HUDEP-2 (cell line): Measurements from ENCODE around the gene BEGAIN.

Experiments used
- DNase-seq, 76 experiments: peaks; one replicate each; lab custom pipeline; 2025; ENCODE audit not compliant: unreplicated experiment in 76 of 76; lab: John Stamatoyannopoulos, UW

The BEGAIN gene

GRCh38 chr14:100554696-100555320 is 32.4 kb downstream of the BEGAIN start:
- no peak for DNase-seq

DNA sequence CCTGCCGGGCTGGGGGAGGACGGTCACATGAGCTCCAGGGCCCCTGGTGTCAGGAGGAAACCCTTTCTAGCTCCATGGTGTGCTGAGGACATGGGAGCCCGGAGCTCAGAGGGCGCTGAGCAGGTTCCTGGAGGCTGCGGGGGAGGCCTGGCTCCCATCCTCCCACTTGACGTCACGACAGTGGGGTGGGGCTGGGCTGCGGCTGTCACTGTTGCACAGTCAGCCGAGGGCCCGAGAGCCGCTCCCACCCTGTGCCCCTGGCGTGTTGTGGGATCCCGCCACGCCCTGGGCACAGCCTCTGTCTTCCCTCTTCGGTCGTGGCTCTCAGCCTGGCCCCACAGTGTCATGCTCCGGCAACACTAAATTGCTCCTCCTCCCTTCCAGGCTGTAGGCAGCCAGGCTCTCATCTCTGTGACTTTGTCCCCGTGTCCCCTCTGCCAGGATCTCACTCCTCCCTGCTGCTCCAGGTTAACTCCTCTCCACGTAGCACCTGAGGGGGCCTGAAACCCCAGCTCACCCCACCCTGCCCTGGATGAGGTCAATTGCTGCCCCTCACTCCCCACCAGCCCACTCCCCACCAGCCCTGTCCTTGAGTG is 33.0 kb downstream of the BEGAIN start:
- DNase-seq: peak in 23 of 76 experiments; percentile 3 to 60 (median 19)

DNA sequence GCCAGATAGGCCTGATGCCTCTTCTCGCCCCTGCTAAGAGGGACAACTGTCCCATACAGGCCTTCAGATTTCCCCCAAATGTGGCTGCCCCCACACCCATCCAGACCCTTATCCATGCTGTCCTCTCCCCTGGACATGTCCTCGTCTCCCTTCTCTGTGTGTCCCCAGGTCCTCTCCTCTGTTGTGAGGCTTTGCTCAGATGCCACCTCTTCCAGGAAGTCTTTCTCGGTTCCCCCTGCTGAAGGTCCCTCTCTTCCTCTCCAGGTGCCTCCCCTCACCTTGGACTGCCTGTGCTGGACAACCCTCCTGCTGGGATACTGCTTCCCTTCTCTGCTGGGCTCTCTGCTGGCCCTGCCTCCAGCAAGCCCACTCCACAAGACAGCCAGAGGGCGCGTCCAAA is 33.7 kb downstream of the BEGAIN start:
- no peak for DNase-seq

GRCh38 chr14:100552524-100553125 is 34.6 kb downstream of the BEGAIN start:
- no peak for DNase-seq

- DNase-seq: no peak
Measured at GRCh38 chr14:100551056-100551455, 36.2 kb downstream of the BEGAIN start.

- no peak for DNase-seq
Measured at GRCh38 chr14:100549834-100550625, 37.2 kb downstream of the BEGAIN start.

- DNase-seq: no peak
Measured at GRCh38 chr14:100548939-100549338, 38.3 kb downstream of the BEGAIN start.

DNA sequence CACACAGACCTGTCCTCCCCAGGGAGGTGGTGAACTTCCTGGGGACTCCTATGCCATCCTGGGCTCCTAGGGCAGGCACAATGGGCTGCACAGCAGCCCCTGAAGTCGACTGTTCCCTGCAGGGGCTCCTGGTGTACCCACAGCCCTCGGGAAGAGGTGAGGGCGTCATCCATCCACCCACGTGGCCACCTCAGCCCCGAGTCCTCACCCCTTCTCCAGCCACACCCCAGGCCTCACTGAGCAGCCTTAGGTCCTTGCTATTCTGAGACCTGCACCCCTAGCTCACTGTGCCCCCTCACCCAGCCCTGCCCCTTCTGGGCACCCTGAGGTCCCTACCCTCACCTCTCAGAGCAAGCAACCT is 38.9 kb downstream of the BEGAIN start:
- peak in 1 of 76 experiments; percentile 48 for DNase-seq

- DNase-seq: peak in 71 of 76 experiments; percentile 21 to 83 (median 54)
Measured at GRCh38 chr14:100547633-100548294, 39.5 kb downstream of the BEGAIN start.

- DNase-seq: peak in 19 of 76 experiments; percentile 13 to 44 (median 26)
Measured at GRCh38 chr14:100546051-100546443, 41.2 kb downstream of the BEGAIN start.

DNA sequence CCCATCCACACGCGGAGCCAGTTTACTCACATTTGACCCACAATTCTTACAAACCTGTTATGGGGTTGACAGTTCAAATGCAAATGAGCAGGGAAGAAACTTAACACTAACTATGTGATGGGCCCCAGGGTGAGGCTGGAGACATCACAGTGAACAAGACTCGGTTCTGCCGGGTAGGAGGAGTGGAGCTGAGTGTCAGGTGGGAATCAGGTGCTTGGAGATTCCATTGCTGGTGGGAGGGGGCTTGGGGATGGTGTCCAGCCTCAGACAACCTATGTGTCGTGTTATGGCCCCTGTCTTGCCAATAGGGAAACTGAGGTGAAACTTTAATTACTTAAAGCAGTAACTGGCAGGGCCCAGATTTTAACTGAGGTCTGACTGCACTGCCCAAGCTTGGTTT is 41.9 kb downstream of the BEGAIN start:
- no peak for DNase-seq

DNA sequence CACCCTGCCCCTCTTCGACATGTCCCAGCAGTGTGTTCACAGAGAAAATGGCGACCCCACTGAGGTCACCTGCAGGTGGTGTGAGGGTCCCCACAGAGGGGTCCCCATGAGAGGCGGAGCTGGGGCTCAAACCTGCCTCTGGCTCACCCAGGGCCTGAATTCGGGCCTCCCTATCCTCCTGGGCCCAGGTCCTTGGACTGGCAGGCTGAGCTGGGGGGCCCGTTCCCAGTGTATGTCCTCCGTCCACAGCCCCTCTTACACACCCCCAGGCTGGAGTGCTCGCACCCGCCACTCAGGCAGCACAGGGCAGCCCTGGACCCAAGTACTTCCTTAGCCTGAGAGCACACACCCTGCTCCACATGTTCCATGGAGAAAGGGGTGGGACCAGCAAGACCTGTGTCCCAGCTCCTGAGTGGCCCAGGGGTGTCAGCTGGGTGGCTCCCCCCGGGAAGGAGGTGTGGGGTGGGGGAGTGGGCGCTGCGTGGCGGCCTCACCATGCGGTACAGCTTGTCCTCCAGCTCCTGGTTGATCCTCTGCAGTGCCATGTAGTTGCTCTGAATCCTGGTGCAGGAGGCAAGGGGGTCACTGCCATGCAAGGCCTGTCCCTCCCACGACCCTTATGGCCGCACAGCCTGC is 42.6 kb downstream of the BEGAIN start:
- no peak for DNase-seq

DNA sequence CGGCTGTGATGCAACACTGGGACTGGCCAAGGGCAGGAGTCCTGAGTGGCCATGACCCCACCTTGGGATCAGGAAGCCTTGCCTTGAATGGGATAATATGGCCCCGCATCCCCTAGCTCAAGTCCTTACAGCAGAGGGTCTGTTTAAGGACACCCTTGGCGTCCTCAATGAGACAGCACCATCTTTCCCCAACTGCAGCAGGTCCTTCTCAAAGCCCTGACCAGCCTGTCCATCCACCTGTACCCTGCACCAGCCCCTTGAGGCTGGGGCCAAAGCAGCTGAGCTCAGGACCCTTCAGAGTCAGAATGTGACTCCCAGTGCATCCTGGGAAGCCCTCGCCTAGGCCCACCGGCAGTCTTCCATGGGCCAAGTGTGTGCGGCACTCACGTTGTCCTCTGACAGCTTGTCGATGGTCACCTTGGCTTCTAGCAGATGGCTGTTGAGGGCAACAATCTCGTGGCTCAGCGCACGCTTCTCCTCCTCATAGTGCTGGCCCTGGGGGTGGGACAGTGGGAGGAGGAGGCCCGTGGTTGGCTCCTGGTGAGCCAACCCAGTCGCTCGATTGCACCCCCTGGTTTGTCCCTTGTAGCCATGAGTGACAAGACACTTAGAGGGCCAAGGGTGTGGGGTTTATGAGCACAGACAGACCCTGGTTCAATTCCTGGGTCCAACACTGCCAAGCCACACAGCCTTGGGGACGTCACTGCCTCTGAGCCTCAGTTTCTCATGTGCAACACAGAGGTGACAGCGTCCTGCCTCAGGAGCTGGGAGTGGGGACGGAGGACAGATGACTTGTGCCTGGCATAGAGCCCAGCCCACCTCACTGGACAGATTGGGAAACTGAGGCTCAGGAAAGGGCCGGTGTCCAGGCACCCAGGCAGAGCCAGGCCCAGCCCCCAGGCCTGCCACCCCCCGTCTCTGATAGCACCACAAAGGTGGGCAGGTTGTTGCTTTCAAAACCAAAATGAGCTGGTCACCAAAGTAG is 43.5 kb downstream of the BEGAIN start:
- peak in 4 of 76 experiments; percentile 6 to 53 (median 32) for DNase-seq

DNA sequence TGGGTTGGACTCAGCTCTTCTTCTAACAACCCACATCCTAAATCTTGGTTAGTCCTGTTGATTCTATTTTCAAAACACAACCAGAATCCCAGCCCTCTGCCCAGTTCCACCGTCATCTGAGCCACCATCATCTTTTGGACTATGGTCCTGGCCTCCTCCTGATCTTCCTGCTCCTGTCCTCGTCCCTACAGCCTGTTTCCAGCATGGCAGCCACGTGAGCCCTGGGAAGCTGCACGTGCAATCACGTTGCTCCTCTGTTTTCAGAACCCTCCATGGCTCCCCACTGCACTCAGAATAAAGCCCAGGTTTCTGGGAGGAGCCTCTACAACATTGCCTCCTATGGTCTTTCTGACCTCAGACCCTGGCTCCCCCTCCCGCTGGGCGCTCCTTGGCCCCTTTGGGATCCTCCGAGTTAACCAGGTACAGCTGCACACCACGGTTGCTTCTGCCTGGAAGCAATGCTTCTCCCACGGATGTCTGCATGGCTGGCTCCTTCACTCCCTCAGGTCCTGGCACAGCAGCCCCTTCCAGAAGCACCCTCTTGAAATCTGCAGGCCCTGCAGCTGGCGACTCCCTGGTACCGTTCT is 44.5 kb downstream of the BEGAIN start:
- DNase-seq: no peak

- no peak for DNase-seq
Measured at GRCh38 chr14:100541621-100542560, 45.3 kb downstream of the BEGAIN start.

- DNase-seq: no peak
Measured at GRCh38 chr14:100540926-100541620, 46.1 kb downstream of the BEGAIN start.
